OCI-LY3 (cell line): Measurements from ENCODE around the gene KCTD17.

Experiments used
- CTCF ChIP-seq: fragments of 200-600, 300-600 bp; sonication (generic); IDR thresholded peaks from 2 replicates; pipeline ENCODE4 v1.5.1; 2014; ENCODE audit warnings: antibody characterized with exemption, low read length, low read depth
- EZH2phosphoT487 ChIP-seq: fragments of 200-600 bp; shearing (Covaris generic); IDR thresholded peaks from 2 replicates; pipeline ENCODE4 v1.6.1; 2018; ENCODE audit warnings: antibody characterized with exemption, mixed run types, low read depth

- TF ChIP-seq CTCF: no peak
- no peak for TF ChIP-seq EZH2phosphoT487
Measured at GRCh38 chr22:37046589-37046988, 5.0 kb upstream of the KCTD17 start.
